Measurements from ENCODE around the gene NARS2.

Gene NARS2

GRCh38 chr11:78415338-78415737 is 159.3 kb downstream of the NARS2 start:
- peak; percentile 24 for DNase-seq (ENCODE audit: low read depth)
- TF ChIP-seq MYC (IDR thresholded peaks at IDR 0.05; ENCODE audit: low read depth, low read length): no peak
- no peak for TF ChIP-seq POLR2A (IDR thresholded peaks at IDR 0.05; ENCODE audit: extremely low read depth, insufficient read length)
- peak overlapping the region; percentile 81 for H3K4me3 ChIP-seq (ENCODE audit: low read depth, low read length)

- TF ChIP-seq POLR2A (IDR thresholded peaks at IDR 0.05; ENCODE audit: extremely low read depth, insufficient read length) (no peak), CTCF (IDR thresholded peaks at IDR 0.05; ENCODE audit: low read depth, low read length) (peak; percentile 54), MYC (IDR thresholded peaks at IDR 0.05; ENCODE audit: low read depth, low read length) (no peak), MAX (IDR thresholded peaks at IDR 0.05; ENCODE audit: low read depth, low read length) (no peak)
- no peak overlapping the region for H3K4me3 ChIP-seq (ENCODE audit: low read depth, low read length)
- DNase-seq (ENCODE audit: low read depth): peak; percentile 45
Measured at GRCh38 chr11:78414321-78415051, 160.2 kb downstream of the NARS2 start.

GRCh38 chr11:78408619-78409018 is 166.0 kb downstream of the NARS2 start:
- no peak overlapping the region for H3K4me3 ChIP-seq (ENCODE audit: low read depth, low read length)
- no peak for TF ChIP-seq MAX (IDR thresholded peaks at IDR 0.05; ENCODE audit: low read depth, low read length)
- no peak for TF ChIP-seq CTCF (IDR thresholded peaks at IDR 0.05; ENCODE audit: low read depth, low read length)
- no peak for TF ChIP-seq POLR2A (IDR thresholded peaks at IDR 0.05; ENCODE audit: extremely low read depth, insufficient read length)
- TF ChIP-seq MYC (IDR thresholded peaks at IDR 0.05; ENCODE audit: low read depth, low read length): no peak
- no peak for DNase-seq (ENCODE audit: low read depth)

- peak; percentile 18 for DNase-seq (ENCODE audit: low read depth)
- TF ChIP-seq MAX (IDR thresholded peaks at IDR 0.05; ENCODE audit: low read depth, low read length): no peak
- no peak for TF ChIP-seq CTCF (IDR thresholded peaks at IDR 0.05; ENCODE audit: low read depth, low read length)
- no peak for TF ChIP-seq POLR2A (IDR thresholded peaks at IDR 0.05; ENCODE audit: extremely low read depth, insufficient read length)
- no peak for TF ChIP-seq MYC (IDR thresholded peaks at IDR 0.05; ENCODE audit: low read depth, low read length)
- no peak overlapping the region for H3K4me3 ChIP-seq (ENCODE audit: low read depth, low read length)
Measured at GRCh38 chr11:78406568-78407196, 168.0 kb downstream of the NARS2 start.

- TF ChIP-seq MAX (IDR thresholded peaks at IDR 0.05; ENCODE audit: low read depth, low read length) (no peak), POLR2A (IDR thresholded peaks at IDR 0.05; ENCODE audit: extremely low read depth, insufficient read length) (no peak), MYC (IDR thresholded peaks at IDR 0.05; ENCODE audit: low read depth, low read length) (no peak), CTCF (IDR thresholded peaks at IDR 0.05; ENCODE audit: low read depth, low read length) (no peak)
- no peak overlapping the region for H3K4me3 ChIP-seq (ENCODE audit: low read depth, low read length)
- DNase-seq (ENCODE audit: low read depth): no peak
Measured at GRCh38 chr11:78405805-78406204, 168.9 kb downstream of the NARS2 start.

- DNase-seq (ENCODE audit: low read depth): no peak
- TF ChIP-seq MYC (IDR thresholded peaks at IDR 0.05; ENCODE audit: low read depth, low read length): no peak
- TF ChIP-seq MAX (IDR thresholded peaks at IDR 0.05; ENCODE audit: low read depth, low read length): no peak
- no peak for TF ChIP-seq CTCF (IDR thresholded peaks at IDR 0.05; ENCODE audit: low read depth, low read length)
- TF ChIP-seq POLR2A (IDR thresholded peaks at IDR 0.05; ENCODE audit: extremely low read depth, insufficient read length): no peak
- no peak overlapping the region for H3K4me3 ChIP-seq (ENCODE audit: low read depth, low read length)
Measured at GRCh38 chr11:78403781-78404180, 170.9 kb downstream of the NARS2 start.

Measured in NB4 (cell line).